HepG2 (cell line): Measurements from ENCODE around the gene FOLR3. TPM values are rescaled to one million over a fixed set of nuclear protein-coding genes. Genes with fewer than 3 reads are reported as not detected.

ENCODE experiments used
- ARNTL ChIP-seq: sonication (generic); formaldehyde crosslinking; IDR thresholded peaks from 2 replicates; pipeline ENCODE4 v1.4.0; 2020; ENCODE audit warnings: mild to moderate bottlenecking, missing genetic modification reagents
- EED ChIP-seq: sonication (generic); formaldehyde crosslinking; IDR thresholded peaks from 2 replicates; pipeline ENCODE4 v1.5.0; 2020; ENCODE audit warnings: mild to moderate bottlenecking, missing genetic modification reagents
- GABPA ChIP-seq, 2 experiments: IDR thresholded peaks; 2 replicates each; pipeline ENCODE4 v1.6.1; 2011 to 2016; ENCODE audit warnings: low read depth in 2 of 2, low read length in 1 of 2, missing biosample characterization in 1 of 2, missing genetic modification characterization in 1 of 2
- IRF2 ChIP-seq: IDR thresholded peaks from 2 replicates; pipeline ENCODE4 v1.6.1; 2018; ENCODE audit warnings: missing genetic modification reagents, missing compliant biosample characterization
- JARID2 ChIP-seq: sonication (generic); formaldehyde crosslinking; IDR thresholded peaks from 2 replicates; pipeline ENCODE4 v1.8.1; 2023; ENCODE audit warnings: missing genetic modification reagents, inconsistent platforms; ENCODE audit not compliant: insufficient replicate concordance
- NBN ChIP-seq: fragments of 450-650 bp; conservative IDR thresholded peaks from 2 replicates; pipeline ENCODE4 v1.6.1; 2017
- SMC3 ChIP-seq: IDR thresholded peaks from 2 replicates; pipeline ENCODE4 v1.6.1; 2011; ENCODE audit warnings: low read length, improper control_type of control experiment
- ZNF230 ChIP-seq: sonication (generic); formaldehyde crosslinking; IDR thresholded peaks from 2 replicates; pipeline ENCODE4 v1.4.0; 2020; ENCODE audit warnings: mild to moderate bottlenecking, missing genetic modification reagents
- ZNF275 ChIP-seq: sonication (generic); formaldehyde crosslinking; IDR thresholded peaks from 2 replicates; pipeline ENCODE4 v1.8.0; 2022; ENCODE audit warnings: missing genetic modification reagents, mild to moderate bottlenecking, inconsistent platforms, borderline replicate concordance
- ZNF317 ChIP-seq: sonication (generic); formaldehyde crosslinking; IDR thresholded peaks from 2 replicates; pipeline ENCODE4 v1.5.0; 2020; ENCODE audit warnings: mild to moderate bottlenecking, missing genetic modification reagents
- ZNF350 ChIP-seq: sonication (generic); formaldehyde crosslinking; IDR thresholded peaks from 2 replicates; pipeline ENCODE4 v1.4.0; 2020; ENCODE audit warnings: mild to moderate bottlenecking, low read depth, missing genetic modification reagents, borderline replicate concordance
- ZNF605 ChIP-seq: sonication (generic); formaldehyde crosslinking; IDR thresholded peaks from 2 replicates; pipeline ENCODE4 v1.8.0; 2022; ENCODE audit warnings: mild to moderate bottlenecking, missing genetic modification reagents
- ZNF704 ChIP-seq: sonication (generic); formaldehyde crosslinking; IDR thresholded peaks from 2 replicates; pipeline ENCODE4 v1.8.1; 2023; ENCODE audit warnings: mild to moderate bottlenecking, inconsistent platforms, moderate library complexity, missing genetic modification reagents, borderline replicate concordance
- polyA plus RNA-seq, 8 experiments: library from polyadenylated mRNA; depleted of rRNA in 3 of 8; stranded (reverse) in 7 of 8; unstranded in 1 of 8; fragments of >200 nt; fragmentation: Illumina TruSeq in 4 of 8; extraction: Trizol in 4 of 8; gene quantifications; 2 replicates each; pipeline versions ENCODE4 v1.2.1 to v1.2.3, GENCODE V29; 2011 to 2016; ENCODE audit warnings: low read depth in 4 of 8, missing spikeins in 1 of 8, mixed read lengths in 1 of 8; ENCODE audit not compliant: insufficient read depth in 1 of 8
- total RNA-seq, 5 experiments: library from RNA; depleted of rRNA; stranded (reverse); fragments of >200 nt; fragmentation: Illumina TruSeq; extraction: Trizol; gene quantifications; 2 replicates each; pipeline ENCODE4 v1.2.3, GENCODE V29; 2016; ENCODE audit warnings: low read depth in 1 of 5
- TF ChIP-seq, protein P1 (sequence below): sonication (generic); formaldehyde crosslinking; IDR thresholded peaks from 2 replicates; pipeline ENCODE4 v1.8.1; 2023; ENCODE audit warnings: mild to moderate bottlenecking, moderate library complexity, missing genetic modification reagents
- TF ChIP-seq, protein P2 (sequence below): sonication (generic); formaldehyde crosslinking; IDR thresholded peaks from 2 replicates; pipeline ENCODE4 v1.5.0; 2020; ENCODE audit warnings: mild to moderate bottlenecking, missing genetic modification reagents, borderline replicate concordance
- TF ChIP-seq, protein P3 (sequence below): IDR thresholded peaks from 2 replicates; pipeline ENCODE4 v1.6.1; 2016; ENCODE audit warnings: low read depth, missing genetic modification reagents, missing compliant biosample characterization

The FOLR3 gene
- total and polyA plus RNA-seq, 2 of the 13 experiments (the other 11 are each of a cell fraction or from before 2014, with no cell fraction given) = not detected

GRCh38 chr11:72102946-72103753, 32.4 kb upstream of the FOLR3 start, which contains the start of gene LAMTOR1 (continued):
- TF ChIP-seq ZNF704 (CRISPR knock-in tag) (peak; percentile 66; the same call in 1 of the 2 replicates), SMC3 (no peak; the same call in 1 of the 2 replicates), ARNTL (CRISPR knock-in tag) (no peak), ZNF350 (peak; percentile 50; the same call in 1 of the 2 replicates), ZNF317 (CRISPR knock-in tag) (peak; percentile 55), EED (CRISPR knock-in tag) (no peak), GABPA (IDR thresholded peaks at IDR 0.05; ENCODE audit: low read depth, low read length) (peak; percentile 79), GABPA (CRISPR knock-in tag; IDR thresholded peaks at IDR 0.05; ENCODE audit: low read depth) (peak; percentile 90), ZNF230 (no peak), JARID2 (CRISPR knock-in tag) (peak; percentile 66), IRF2 (CRISPR knock-in tag) (peak; percentile 35; the same call in 1 of the 2 replicates), ZNF275 (CRISPR knock-in tag) (0 out of 2 replicates have a peak, but pooled peaks have one; percentile 19), NBN (no peak), ZNF605 (CRISPR knock-in tag) (no peak; the same call in none of the 2 replicates)
- TF ChIP-seq, protein P1, sequence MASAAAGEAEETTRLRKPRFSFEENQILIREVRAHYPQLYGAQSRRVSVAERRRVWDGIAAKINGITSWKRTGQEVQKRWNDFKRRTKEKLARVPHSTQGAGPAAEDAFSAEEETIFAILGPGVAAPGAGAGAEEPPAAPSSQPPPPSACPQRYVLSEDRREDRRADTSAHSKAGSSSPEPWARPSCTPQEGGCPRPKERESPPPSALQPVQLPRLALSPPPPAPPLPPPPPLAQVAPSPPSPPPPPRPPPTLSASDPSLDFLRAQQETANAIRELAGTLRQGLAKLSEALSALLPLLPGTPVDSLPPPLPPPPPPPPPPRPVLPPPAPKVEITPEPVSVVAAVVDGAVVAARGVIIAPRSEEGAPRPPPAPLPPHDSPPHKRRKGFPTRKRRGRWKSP (CRISPR knock-in tag) = peak; percentile 47; the same call in 1 of the 2 replicates
- TF ChIP-seq, protein P2, sequence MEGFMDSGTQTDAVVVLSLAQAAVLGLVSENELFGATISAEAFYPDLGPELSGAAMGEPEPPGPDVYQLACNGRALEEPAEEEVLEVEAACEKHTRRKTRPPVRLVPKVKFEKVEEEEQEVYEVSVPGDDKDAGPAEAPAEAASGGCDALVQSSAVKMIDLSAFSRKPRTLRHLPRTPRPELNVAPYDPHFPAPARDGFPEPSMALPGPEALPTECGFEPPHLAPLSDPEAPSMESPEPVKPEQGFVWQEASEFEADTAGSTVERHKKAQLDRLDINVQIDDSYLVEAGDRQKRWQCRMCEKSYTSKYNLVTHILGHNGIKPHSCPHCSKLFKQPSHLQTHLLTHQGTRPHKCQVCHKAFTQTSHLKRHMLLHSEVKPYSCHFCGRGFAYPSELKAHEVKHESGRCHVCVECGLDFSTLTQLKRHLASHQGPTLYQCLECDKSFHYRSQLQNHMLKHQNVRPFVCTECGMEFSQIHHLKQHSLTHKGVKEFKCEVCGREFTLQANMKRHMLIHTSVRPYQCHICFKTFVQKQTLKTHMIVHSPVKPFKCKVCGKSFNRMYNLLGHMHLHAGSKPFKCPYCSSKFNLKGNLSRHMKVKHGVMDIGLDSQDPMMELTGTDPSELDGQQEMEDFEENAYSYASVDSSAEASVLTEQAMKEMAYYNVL (CRISPR knock-in tag) = peak; percentile 51; the same call in 1 of the 2 replicates
- TF ChIP-seq, protein P3, sequence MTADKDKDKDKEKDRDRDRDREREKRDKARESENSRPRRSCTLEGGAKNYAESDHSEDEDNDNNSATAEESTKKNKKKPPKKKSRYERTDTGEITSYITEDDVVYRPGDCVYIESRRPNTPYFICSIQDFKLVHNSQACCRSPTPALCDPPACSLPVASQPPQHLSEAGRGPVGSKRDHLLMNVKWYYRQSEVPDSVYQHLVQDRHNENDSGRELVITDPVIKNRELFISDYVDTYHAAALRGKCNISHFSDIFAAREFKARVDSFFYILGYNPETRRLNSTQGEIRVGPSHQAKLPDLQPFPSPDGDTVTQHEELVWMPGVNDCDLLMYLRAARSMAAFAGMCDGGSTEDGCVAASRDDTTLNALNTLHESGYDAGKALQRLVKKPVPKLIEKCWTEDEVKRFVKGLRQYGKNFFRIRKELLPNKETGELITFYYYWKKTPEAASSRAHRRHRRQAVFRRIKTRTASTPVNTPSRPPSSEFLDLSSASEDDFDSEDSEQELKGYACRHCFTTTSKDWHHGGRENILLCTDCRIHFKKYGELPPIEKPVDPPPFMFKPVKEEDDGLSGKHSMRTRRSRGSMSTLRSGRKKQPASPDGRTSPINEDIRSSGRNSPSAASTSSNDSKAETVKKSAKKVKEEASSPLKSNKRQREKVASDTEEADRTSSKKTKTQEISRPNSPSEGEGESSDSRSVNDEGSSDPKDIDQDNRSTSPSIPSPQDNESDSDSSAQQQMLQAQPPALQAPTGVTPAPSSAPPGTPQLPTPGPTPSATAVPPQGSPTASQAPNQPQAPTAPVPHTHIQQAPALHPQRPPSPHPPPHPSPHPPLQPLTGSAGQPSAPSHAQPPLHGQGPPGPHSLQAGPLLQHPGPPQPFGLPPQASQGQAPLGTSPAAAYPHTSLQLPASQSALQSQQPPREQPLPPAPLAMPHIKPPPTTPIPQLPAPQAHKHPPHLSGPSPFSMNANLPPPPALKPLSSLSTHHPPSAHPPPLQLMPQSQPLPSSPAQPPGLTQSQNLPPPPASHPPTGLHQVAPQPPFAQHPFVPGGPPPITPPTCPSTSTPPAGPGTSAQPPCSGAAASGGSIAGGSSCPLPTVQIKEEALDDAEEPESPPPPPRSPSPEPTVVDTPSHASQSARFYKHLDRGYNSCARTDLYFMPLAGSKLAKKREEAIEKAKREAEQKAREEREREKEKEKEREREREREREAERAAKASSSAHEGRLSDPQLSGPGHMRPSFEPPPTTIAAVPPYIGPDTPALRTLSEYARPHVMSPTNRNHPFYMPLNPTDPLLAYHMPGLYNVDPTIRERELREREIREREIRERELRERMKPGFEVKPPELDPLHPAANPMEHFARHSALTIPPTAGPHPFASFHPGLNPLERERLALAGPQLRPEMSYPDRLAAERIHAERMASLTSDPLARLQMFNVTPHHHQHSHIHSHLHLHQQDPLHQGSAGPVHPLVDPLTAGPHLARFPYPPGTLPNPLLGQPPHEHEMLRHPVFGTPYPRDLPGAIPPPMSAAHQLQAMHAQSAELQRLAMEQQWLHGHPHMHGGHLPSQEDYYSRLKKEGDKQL (CRISPR knock-in tag) = no peak
